PC-3 (cell line): Measurements from ENCODE around the gene ACAD11.

Experiments
- EZH2 ChIP-seq: fragments of 300-600 bp; sonication (generic); IDR thresholded peaks from one replicate; pipeline ENCODE4 v1.6.1; 2017; ENCODE audit warnings: antibody characterized with exemption, mild to moderate bottlenecking, low read length; ENCODE audit not compliant: unreplicated experiment
- EZH2phosphoT487 ChIP-seq: fragments of 300-600 bp; sonication (generic); IDR thresholded peaks from 2 replicates; pipeline ENCODE4 v1.6.1; 2018; ENCODE audit warnings: mild to moderate bottlenecking, antibody characterized with exemption, low read length, borderline replicate concordance
- TF ChIP-seq, protein P1 (sequence below): fragments of 300-600 bp; sonication (generic); conservative IDR thresholded peaks from 2 replicates; pipeline ENCODE4 v1.5.1; 2017; ENCODE audit warnings: antibody characterized with exemption, low read depth, mild to moderate bottlenecking, low read length

DNA sequence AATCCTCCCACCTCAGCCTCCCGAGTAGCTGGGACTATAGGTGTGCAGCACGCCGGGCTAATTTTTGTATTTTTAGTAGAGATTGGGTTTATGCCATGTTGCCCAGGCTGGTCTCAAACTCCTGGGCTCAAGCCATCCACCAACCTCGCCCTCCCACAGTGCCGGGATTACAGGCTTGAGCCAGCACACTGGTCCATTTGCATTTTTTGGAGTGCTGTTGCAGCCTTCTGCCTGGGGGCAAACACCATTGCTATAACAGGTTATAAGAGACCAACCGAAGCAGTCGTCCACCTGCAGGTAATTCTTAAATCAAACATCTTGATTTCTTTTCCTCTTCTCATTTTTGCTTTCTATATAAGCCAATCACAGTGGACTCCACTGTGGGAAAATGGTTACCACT is 34.8 kb downstream of the ACAD11 start:
- TF ChIP-seq, protein P1, sequence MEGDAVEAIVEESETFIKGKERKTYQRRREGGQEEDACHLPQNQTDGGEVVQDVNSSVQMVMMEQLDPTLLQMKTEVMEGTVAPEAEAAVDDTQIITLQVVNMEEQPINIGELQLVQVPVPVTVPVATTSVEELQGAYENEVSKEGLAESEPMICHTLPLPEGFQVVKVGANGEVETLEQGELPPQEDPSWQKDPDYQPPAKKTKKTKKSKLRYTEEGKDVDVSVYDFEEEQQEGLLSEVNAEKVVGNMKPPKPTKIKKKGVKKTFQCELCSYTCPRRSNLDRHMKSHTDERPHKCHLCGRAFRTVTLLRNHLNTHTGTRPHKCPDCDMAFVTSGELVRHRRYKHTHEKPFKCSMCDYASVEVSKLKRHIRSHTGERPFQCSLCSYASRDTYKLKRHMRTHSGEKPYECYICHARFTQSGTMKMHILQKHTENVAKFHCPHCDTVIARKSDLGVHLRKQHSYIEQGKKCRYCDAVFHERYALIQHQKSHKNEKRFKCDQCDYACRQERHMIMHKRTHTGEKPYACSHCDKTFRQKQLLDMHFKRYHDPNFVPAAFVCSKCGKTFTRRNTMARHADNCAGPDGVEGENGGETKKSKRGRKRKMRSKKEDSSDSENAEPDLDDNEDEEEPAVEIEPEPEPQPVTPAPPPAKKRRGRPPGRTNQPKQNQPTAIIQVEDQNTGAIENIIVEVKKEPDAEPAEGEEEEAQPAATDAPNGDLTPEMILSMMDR, result no peak
- TF ChIP-seq EZH2phosphoT487, result no peak
- TF ChIP-seq EZH2, result no peak
